HepG2 (cell line): ENCODE results near the gene PLEKHH3. TPM values are rescaled to one million over a fixed set of nuclear protein-coding genes. Genes with fewer than 3 reads are reported as not detected.
A peak's percentile ranks its signal among the peaks of the same experiment; 100 is the strongest.

ENCODE experiments used
- ARNT ChIP-seq: fragments of 450-650 bp; IDR thresholded peaks from 2 replicates; pipeline ENCODE4 v1.6.1; 2017
- ETV5 ChIP-seq: IDR thresholded peaks from 2 replicates; pipeline ENCODE4 v1.6.1; 2018; ENCODE audit warnings: missing biosample characterization, missing genetic modification reagents, inconsistent platforms, borderline replicate concordance
- FOSL1 ChIP-seq: sonication (generic); formaldehyde crosslinking; IDR thresholded peaks from 2 replicates; pipeline ENCODE4 v1.9.0; 2021; ENCODE audit warnings: missing genetic modification reagents, borderline replicate concordance
- NFYB ChIP-seq: sonication (generic); formaldehyde crosslinking; IDR thresholded peaks from 2 replicates; pipeline ENCODE4 v1.4.0; 2020; ENCODE audit warnings: missing genetic modification reagents
- PLSCR1 ChIP-seq: sonication (generic); formaldehyde crosslinking; IDR thresholded peaks from 2 replicates; pipeline ENCODE4 v1.5.0; 2020; ENCODE audit warnings: missing genetic modification reagents, mild to moderate bottlenecking, borderline replicate concordance
- SALL2 ChIP-seq: sonication (generic); formaldehyde crosslinking; IDR thresholded peaks from 2 replicates; pipeline ENCODE4 v1.8.1; 2023; ENCODE audit warnings: mild to moderate bottlenecking, missing genetic modification reagents, inconsistent platforms
- SYNCRIP ChIP-seq: fragments of 200-400 bp; formaldehyde crosslinking; IDR thresholded peaks from 2 replicates; pipeline ENCODE4 v1.6.1; 2018; ENCODE audit warnings: mild to moderate bottlenecking, low read depth, low read length; ENCODE audit not compliant: insufficient read depth
- ZBTB38 ChIP-seq: sonication (generic); formaldehyde crosslinking; IDR thresholded peaks from 2 replicates; pipeline ENCODE4 v1.5.1; 2020; ENCODE audit warnings: mild to moderate bottlenecking, missing genetic modification reagents
- ZNF10 ChIP-seq: sonication (generic); formaldehyde crosslinking; IDR thresholded peaks from 2 replicates; pipeline ENCODE4 v1.4.0; 2020; ENCODE audit warnings: mild to moderate bottlenecking, low read depth, missing genetic modification reagents, borderline replicate concordance
- ZNF431 ChIP-seq: sonication (generic); formaldehyde crosslinking; IDR thresholded peaks from 2 replicates; pipeline ENCODE4 v1.9.0; 2022; ENCODE audit warnings: missing genetic modification reagents, low read depth, mild to moderate bottlenecking, borderline replicate concordance
- ZNF432 ChIP-seq: sonication (generic); formaldehyde crosslinking; IDR thresholded peaks from 2 replicates; pipeline ENCODE4 v1.5.0; 2020; ENCODE audit warnings: missing genetic modification reagents, mild to moderate bottlenecking, borderline replicate concordance
- ZNF598 ChIP-seq: sonication (generic); formaldehyde crosslinking; IDR thresholded peaks from 2 replicates; pipeline ENCODE4 v1.5.1; 2020; ENCODE audit warnings: mild to moderate bottlenecking, missing genetic modification reagents, borderline replicate concordance
- ZNF770 ChIP-seq: sonication (generic); formaldehyde crosslinking; IDR thresholded peaks from 2 replicates; pipeline ENCODE4 v1.5.0; 2020; ENCODE audit warnings: mild to moderate bottlenecking, missing genetic modification reagents
- ZXDC ChIP-seq: sonication (generic); formaldehyde crosslinking; IDR thresholded peaks from 2 replicates; pipeline ENCODE4 v1.5.0; 2020; ENCODE audit warnings: mild to moderate bottlenecking, missing genetic modification reagents
- polyA plus RNA-seq, 8 experiments: library from polyadenylated mRNA; depleted of rRNA in 3 of 8; stranded (reverse) in 7 of 8; unstranded in 1 of 8; fragments of >200 nt; fragmentation: Illumina TruSeq in 4 of 8; extraction: Trizol in 4 of 8; gene quantifications; 2 replicates each; pipeline versions ENCODE4 v1.2.1 to v1.2.3, GENCODE V29; 2011 to 2016; ENCODE audit warnings: low read depth in 4 of 8, missing spikeins in 1 of 8, mixed read lengths in 1 of 8; ENCODE audit not compliant: insufficient read depth in 1 of 8
- total RNA-seq, 5 experiments: library from RNA; depleted of rRNA; stranded (reverse); fragments of >200 nt; fragmentation: Illumina TruSeq; extraction: Trizol; gene quantifications; 2 replicates each; pipeline ENCODE4 v1.2.3, GENCODE V29; 2016; ENCODE audit warnings: low read depth in 1 of 5
- TF ChIP-seq, protein P1 (sequence below): IDR thresholded peaks from 2 replicates; pipeline ENCODE4 v1.6.1; 2012; ENCODE audit warnings: inconsistent platforms

Gene PLEKHH3
- total and polyA plus RNA-seq, 2 of the 13 experiments (the other 11 are each of a cell fraction or from before 2014, with no cell fraction given): 6.0 to 19.9 TPM

GRCh38 chr17:42618442-42619150 is 58.2 kb downstream of the PLEKHH3 start (continued):
- TF ChIP-seq ETV5: no peak
- TF ChIP-seq, protein P1, sequence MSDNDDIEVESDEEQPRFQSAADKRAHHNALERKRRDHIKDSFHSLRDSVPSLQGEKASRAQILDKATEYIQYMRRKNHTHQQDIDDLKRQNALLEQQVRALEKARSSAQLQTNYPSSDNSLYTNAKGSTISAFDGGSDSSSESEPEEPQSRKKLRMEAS: peak; percentile 63; the same call in 1 of the 2 replicates
- no peak for TF ChIP-seq ZNF10 (CRISPR knock-in tag)
- no peak for TF ChIP-seq SALL2
- TF ChIP-seq SYNCRIP: no peak
- no peak for TF ChIP-seq FOSL1 (CRISPR knock-in tag)
- TF ChIP-seq ZNF770: no peak
- TF ChIP-seq ZNF432: no peak
- TF ChIP-seq NFYB (CRISPR knock-in tag): no peak
- TF ChIP-seq ZNF431 (CRISPR knock-in tag): no peak
- TF ChIP-seq ZBTB38 (CRISPR knock-in tag): 0 out of 2 replicates have a peak, but pooled peaks have one; percentile 59
- TF ChIP-seq ZXDC (CRISPR knock-in tag): no peak
- no peak for TF ChIP-seq PLSCR1
- no peak for TF ChIP-seq ARNT
- TF ChIP-seq ZNF598 (CRISPR knock-in tag): no peak
